Stimulated activated naive CD8-positive, alpha-beta T cell treated with anti-CD3 and anti-CD28 coated beads, Interleukin-15, Interleukin-2, amounts not matched to agents 100 U/mL and 50 U/mL, for 24 hours (primary cell): ENCODE data around the gene POP4.

ENCODE experiments used
- ATAC-seq: fragments of 150-1000 bp; cut with Tn5 transposase; one replicate; pipeline ENCODE4 v1.10.0; 2021
- DNase-seq: peaks from one replicate; pipeline ENCODE4 v3.0.0; 2021

Gene POP4

GRCh38 chr19:29629836-29630534, 23.9 kb downstream of the POP4 start:
- no peak for ATAC-seq

GRCh38 chr19:29630655-29631054, 24.6 kb downstream of the POP4 start:
- DNase-seq (no peak), ATAC-seq (no peak)

More at GRCh38 chr19:29629836-29630534, 23.9 kb downstream of the POP4 start:
- DNase-seq: no peak

GRCh38 chr19:29631450-29631849, 25.4 kb downstream of the POP4 start:
- no peak for DNase-seq
- ATAC-seq: no peak

GRCh38 chr19:29634002-29634401, 27.9 kb downstream of the POP4 start:
- ATAC-seq: no peak
- DNase-seq: no peak

- ATAC-seq (no peak), DNase-seq (no peak)
Observed at GRCh38 chr19:29634423-29635130, 28.5 kb downstream of the POP4 start.

GRCh38 chr19:29635963-29636362, 29.9 kb downstream of the POP4 start:
- ATAC-seq (no peak), DNase-seq (no peak)

- DNase-seq (no peak), ATAC-seq (no peak)
Observed at GRCh38 chr19:29636553-29637360, 30.7 kb downstream of the POP4 start.

- ATAC-seq: no peak
- no peak for DNase-seq
Observed at GRCh38 chr19:29639086-29639485, 33.0 kb downstream of the POP4 start.

- ATAC-seq (no peak), DNase-seq (no peak)
Observed at GRCh38 chr19:29640231-29640630, 34.1 kb downstream of the POP4 start.

- no peak for ATAC-seq
- no peak for DNase-seq
Observed at GRCh38 chr19:29641597-29641996, 35.5 kb downstream of the POP4 start.

GRCh38 chr19:29643361-29643935, 37.4 kb downstream of the POP4 start:
- ATAC-seq: no peak
- DNase-seq: no peak

- no peak for ATAC-seq
- no peak for DNase-seq
Observed at GRCh38 chr19:29644210-29644609, 38.1 kb downstream of the POP4 start.

- ATAC-seq (no peak), DNase-seq (no peak)
Observed at GRCh38 chr19:29645491-29645867, 39.4 kb downstream of the POP4 start.

- DNase-seq (no peak), ATAC-seq (no peak)
Observed at GRCh38 chr19:29645911-29646310, 39.8 kb downstream of the POP4 start.

GRCh38 chr19:29650772-29651387, 44.8 kb downstream of the POP4 start:
- ATAC-seq: no peak
- no peak for DNase-seq

GRCh38 chr19:29651622-29652394, 45.7 kb downstream of the POP4 start:
- no peak for DNase-seq
- no peak for ATAC-seq

- DNase-seq (no peak), ATAC-seq (no peak)
Observed at GRCh38 chr19:29653398-29653797, 47.3 kb downstream of the POP4 start.

GRCh38 chr19:29655648-29656335, 49.7 kb downstream of the POP4 start:
- ATAC-seq (peak; percentile 32), DNase-seq (no peak)

GRCh38 chr19:29658221-29658991, 52.3 kb downstream of the POP4 start:
- DNase-seq (no peak), ATAC-seq (no peak)

GRCh38 chr19:29660835-29661234, 54.8 kb downstream of the POP4 start:
- DNase-seq (peak; percentile 65), ATAC-seq (no peak)
